ENCODE results near the gene HSPA12B. TPM values are rescaled to one million over a fixed set of nuclear protein-coding genes. Genes with fewer than 3 reads are reported as not detected.
A peak's percentile ranks its signal among the peaks of the same experiment; 100 is the strongest.

The HSPA12B gene
- total and polyA plus RNA-seq, 8 donors = 14.6 to 31.8 (median 22.9) TPM

DNA sequence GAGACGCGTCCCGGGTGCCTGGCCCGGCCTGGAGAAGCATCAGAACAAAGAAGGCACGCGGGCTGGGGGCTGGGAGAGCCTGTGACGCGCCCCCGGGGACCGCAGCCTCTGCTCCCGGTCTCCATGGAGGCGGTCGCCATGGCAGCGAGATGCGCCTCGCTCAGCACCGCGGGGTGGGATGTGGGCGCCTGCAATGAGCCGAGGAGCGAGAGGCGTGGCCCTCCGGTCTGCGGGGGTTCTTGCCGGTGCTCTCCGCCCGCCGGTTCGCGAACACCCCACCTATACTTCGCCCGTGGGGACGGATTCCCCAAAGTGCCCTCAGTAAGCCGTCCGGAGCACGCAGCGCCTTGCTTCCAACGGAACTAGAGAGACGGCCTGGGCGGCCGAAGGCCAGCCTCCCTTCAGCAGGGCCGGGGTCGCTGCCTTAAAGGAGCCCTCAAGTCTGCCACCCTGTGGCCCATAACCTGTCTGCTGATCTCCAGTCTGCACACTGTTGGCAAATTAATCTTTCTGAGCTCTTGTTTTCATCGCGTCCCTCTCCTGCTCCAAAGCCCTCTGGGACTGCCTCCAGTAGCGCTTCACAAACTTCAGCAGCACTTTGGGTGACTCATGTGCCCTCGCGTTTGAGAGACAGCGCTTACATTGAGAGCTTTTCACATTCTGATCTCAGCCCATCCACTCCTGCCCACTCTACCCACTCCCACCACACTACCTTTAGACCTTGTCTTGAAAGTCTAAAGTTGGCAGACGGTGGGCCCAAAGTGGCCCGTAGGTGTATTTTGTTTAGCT, 36.1 kb downstream of the HSPA12B start:
- intact Hi-C loops (cut with DNase I) = no loop called here
- TF ChIP-seq, protein P1, sequence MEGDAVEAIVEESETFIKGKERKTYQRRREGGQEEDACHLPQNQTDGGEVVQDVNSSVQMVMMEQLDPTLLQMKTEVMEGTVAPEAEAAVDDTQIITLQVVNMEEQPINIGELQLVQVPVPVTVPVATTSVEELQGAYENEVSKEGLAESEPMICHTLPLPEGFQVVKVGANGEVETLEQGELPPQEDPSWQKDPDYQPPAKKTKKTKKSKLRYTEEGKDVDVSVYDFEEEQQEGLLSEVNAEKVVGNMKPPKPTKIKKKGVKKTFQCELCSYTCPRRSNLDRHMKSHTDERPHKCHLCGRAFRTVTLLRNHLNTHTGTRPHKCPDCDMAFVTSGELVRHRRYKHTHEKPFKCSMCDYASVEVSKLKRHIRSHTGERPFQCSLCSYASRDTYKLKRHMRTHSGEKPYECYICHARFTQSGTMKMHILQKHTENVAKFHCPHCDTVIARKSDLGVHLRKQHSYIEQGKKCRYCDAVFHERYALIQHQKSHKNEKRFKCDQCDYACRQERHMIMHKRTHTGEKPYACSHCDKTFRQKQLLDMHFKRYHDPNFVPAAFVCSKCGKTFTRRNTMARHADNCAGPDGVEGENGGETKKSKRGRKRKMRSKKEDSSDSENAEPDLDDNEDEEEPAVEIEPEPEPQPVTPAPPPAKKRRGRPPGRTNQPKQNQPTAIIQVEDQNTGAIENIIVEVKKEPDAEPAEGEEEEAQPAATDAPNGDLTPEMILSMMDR (IDR thresholded peaks at IDR 0.05) = peak; percentile 31 to 40
- peak overlapping the region; percentile 62 to 70 for H3K4me3 ChIP-seq
- H3K36me3 ChIP-seq = no peaks in the 10 kb centered on the region
- H3K4me1 ChIP-seq = peaks cover 9 to 51% of the 10 kb centered on the region in 2 donors
- H3K27ac ChIP-seq = peak overlapping the region; percentile 82 to 95
- H3K27me3 ChIP-seq = no peaks in the 10 kb centered on the region
- no peaks in the 10 kb centered on the region for H3K9me3 ChIP-seq
- DNase-seq (peak; percentile 73 to 91 (median 78)), ATAC-seq (peak; percentile 64)

DNA sequence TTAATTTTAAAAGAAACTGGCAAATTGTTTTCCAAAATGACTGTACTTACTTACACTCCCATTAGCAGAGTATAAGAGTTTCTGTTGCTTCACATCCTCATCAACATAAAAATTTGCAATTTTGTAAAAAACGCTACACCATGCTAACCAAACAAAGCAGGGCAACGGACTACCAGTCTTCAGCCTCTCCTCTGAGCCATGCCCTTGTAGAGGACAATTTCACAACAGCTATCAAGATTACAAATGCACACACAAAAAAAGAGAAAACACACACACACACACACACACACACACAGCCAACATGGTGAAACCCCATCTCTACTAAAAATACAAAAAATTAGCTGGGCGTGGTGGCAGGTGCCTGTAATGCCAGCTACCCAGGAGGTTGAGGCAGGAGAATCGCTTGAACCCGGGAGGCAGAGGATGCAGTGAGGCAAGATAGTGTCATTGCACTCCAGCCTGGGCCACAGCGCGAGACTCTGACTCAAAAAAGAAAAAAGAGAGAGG, 39.1 kb downstream of the HSPA12B start:
- no peak overlapping the region for H3K27ac ChIP-seq
- no peaks in the 10 kb centered on the region for H3K36me3 ChIP-seq
- peaks cover 9 to 24% of the 10 kb centered on the region in 2 donors for H3K4me1 ChIP-seq
- no peak for ATAC-seq
- H3K9me3 ChIP-seq = no peaks in the 10 kb centered on the region
- no peaks in the 10 kb centered on the region for H3K27me3 ChIP-seq
- DNase-seq = no peak
- TF ChIP-seq, protein P1 (IDR thresholded peaks at IDR 0.05) = no peak
- H3K4me3 ChIP-seq = no peak overlapping the region
- intact Hi-C loops (cut with DNase I) = no loop called here

DNA sequence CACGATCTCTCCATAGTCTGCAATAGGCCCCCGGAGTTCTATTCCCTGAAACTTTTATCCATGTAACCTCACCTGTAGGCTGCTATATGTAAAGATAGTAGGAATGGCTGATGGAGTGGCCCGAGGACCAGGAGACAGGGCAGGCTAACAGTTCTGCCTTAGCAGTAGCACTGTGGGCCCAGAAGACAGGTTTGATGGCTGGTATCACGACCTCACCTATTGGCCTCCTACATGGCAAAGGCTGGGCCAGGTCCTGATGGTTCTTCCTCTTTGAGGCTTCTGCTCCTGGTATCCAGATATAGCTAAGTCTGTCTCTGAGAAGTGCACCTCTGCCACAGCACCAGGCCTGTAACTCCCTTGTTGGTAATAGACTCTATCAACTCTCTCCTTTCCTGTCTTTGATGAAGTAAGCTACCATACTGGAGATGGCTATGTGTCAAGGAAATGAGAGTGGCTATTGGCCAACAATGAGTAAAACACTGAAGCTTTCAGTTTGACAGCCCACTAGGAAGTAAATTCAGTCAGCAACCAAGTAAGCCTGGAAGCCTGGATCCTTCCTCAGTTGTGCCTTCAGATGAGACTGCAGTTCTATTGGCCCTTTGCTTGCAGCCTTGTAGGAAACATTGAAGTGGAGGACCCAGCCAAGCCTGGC, 43.1 kb downstream of the HSPA12B start:
- intact Hi-C loops (cut with DNase I) = no loop called here
- H3K27ac ChIP-seq = peak overlapping the region in 1 of 2 donors; percentile 33
- no peaks in the 10 kb centered on the region for H3K9me3 ChIP-seq
- peaks cover 0 to 18% of the 10 kb centered on the region in 2 donors for H3K27me3 ChIP-seq
- H3K4me1 ChIP-seq = peaks cover 0 to 26% of the 10 kb centered on the region in 2 donors
- no peaks in the 10 kb centered on the region for H3K36me3 ChIP-seq
- TF ChIP-seq, protein P1 (IDR thresholded peaks at IDR 0.05) = no peak
- no peak for DNase-seq
- no peak overlapping the region for H3K4me3 ChIP-seq
- no peak for ATAC-seq

DNA sequence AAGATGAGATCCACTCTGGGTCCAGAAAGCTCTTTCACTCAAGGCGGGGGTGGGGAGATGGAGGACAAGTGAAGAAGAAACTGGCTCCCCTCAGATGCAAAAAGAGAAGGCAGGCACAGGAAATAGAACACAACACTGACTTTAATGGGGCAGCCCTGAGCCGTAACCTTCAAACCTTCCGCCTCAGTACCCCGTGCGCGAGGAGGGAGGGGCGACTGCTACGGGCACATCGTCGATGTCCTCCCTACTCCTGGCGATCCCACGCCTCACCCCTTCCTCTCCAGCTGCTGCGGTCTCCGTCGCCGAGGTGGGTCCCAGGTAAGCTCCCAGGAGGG, 44.9 kb downstream of the HSPA12B start:
- peak; percentile 3 for ATAC-seq
- H3K27ac ChIP-seq = no peak overlapping the region
- H3K4me1 ChIP-seq = peaks cover 0 to 41% of the 10 kb centered on the region in 2 donors
- intact Hi-C loops (cut with DNase I) = no loop called here
- no peaks in the 10 kb centered on the region for H3K9me3 ChIP-seq
- no peaks in the 10 kb centered on the region for H3K36me3 ChIP-seq
- peak overlapping the region; percentile 50 to 51 for H3K4me3 ChIP-seq
- peaks cover 0 to 18% of the 10 kb centered on the region in 2 donors for H3K27me3 ChIP-seq
- TF ChIP-seq, protein P1 (IDR thresholded peaks at IDR 0.05) = no peak
- no peak for DNase-seq

All from left lung (tissue), 10 donors.